ENCODE measurements around the gene PPP3CA. TPM values are rescaled to one million over a fixed set of nuclear protein-coding genes. Genes with fewer than 3 reads are reported as not detected.

PPP3CA gene
- polyA plus RNA-seq, 1 donor (not counting 4 experiments of a cell fraction or from before 2014, with no cell fraction given) = 43.3 TPM

DNA sequence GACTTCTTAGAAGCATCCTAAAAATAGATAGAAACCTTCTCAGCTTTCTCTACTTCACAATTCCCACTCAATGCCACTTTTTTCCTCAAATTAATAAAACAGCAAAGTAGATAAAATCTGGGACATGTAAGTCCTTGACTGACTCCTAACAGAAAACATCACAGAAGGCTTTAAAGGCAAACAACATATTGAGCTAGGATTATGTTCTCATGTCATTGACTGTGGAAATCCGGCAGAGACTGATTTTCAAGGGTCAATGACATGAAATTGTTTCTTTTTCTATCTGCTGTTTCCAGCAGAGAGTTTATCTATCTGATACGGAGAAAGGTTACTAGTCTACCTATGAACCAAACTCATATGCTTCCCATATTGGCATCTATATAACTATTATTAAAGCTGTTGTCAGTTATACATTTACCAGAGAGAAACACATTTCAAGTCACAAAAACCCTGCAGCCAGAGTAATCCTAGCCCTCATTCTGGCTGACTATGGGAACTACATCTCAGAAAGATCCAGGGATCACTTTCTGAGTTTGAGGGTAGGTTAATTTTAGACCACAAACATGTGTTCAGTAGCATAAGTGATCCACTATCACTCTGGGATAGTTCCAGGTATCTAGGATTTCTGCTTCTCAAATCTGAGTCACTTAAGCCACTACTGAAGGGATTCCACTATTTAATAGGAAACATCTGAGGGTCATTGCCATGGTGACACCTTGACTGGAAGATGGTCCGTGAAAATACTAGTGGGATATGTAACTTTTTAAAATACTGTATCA lies 147.6 kb downstream of the PPP3CA start:
- Histone ChIP-seq H3K4me1 (ENCODE audit: control insufficient read depth, extremely low read depth, insufficient read depth, low read length) (peaks cover 18% of the 10 kb centered on the region), H3K27me3 (ENCODE audit: control insufficient read depth, extremely low read depth, insufficient read depth, low read length) (no peaks in the 10 kb centered on the region), H3K27ac (ENCODE audit: control insufficient read depth, insufficient read depth, low read length) (no peak overlapping the region), H4K20me1 (ENCODE audit: control insufficient read depth, extremely low read depth, insufficient read depth, low read length) (no peaks in the 10 kb centered on the region), H3K36me3 (ENCODE audit: control insufficient read depth in 2 of 2, extremely low read depth in 1 of 2, insufficient read depth in 2 of 2, low read length in 2 of 2) (peaks cover 1 to 6% of the 10 kb centered on the region in 2 experiments), H3K9me3 (ENCODE audit: control insufficient read depth, low read depth, low read length) (no peaks in the 10 kb centered on the region), H3K79me2 (ENCODE audit: control insufficient read depth, insufficient read depth, low read length) (peaks cover 61% of the 10 kb centered on the region), H2AFZ (ENCODE audit: control insufficient read depth, low read length) (no peak overlapping the region), H3K9ac (ENCODE audit: control insufficient read depth, extremely low read depth, insufficient read depth, low read length) (no peak overlapping the region), H3K4me2 (ENCODE audit: control insufficient read depth, extremely low read depth, insufficient read depth, low read depth, low read length) (no peak overlapping the region), H3K9me1 (ENCODE audit: control insufficient read depth, extremely low read depth, insufficient read depth, low read length) (peaks cover 6% of the 10 kb centered on the region), H3K4me3 (ENCODE audit: control insufficient read depth in 2 of 3, extremely low read depth in 1 of 3, insufficient read depth in 2 of 3, low read depth in 1 of 3, low read length in 3 of 3) (no peak overlapping the region)
- DNase-seq (ENCODE audit: low read depth, low spot score) (no peak), FAIRE-seq (no peak)
- dilution Hi-C loops (cut with MboI; ENCODE audit: extremely low pct_ligation_motif_present, low sequenced_read_pairs) = no loop called here
- TF ChIP-seq, protein P1, sequence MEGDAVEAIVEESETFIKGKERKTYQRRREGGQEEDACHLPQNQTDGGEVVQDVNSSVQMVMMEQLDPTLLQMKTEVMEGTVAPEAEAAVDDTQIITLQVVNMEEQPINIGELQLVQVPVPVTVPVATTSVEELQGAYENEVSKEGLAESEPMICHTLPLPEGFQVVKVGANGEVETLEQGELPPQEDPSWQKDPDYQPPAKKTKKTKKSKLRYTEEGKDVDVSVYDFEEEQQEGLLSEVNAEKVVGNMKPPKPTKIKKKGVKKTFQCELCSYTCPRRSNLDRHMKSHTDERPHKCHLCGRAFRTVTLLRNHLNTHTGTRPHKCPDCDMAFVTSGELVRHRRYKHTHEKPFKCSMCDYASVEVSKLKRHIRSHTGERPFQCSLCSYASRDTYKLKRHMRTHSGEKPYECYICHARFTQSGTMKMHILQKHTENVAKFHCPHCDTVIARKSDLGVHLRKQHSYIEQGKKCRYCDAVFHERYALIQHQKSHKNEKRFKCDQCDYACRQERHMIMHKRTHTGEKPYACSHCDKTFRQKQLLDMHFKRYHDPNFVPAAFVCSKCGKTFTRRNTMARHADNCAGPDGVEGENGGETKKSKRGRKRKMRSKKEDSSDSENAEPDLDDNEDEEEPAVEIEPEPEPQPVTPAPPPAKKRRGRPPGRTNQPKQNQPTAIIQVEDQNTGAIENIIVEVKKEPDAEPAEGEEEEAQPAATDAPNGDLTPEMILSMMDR (optimal IDR thresholded peaks at IDR 0.05 in 1 of 3, IDR thresholded peaks at IDR 0.05 in 1 of 3, conservative IDR thresholded peaks at IDR 0.05 in 1 of 3; ENCODE audit: extremely low read depth in 1 of 3, insufficient read depth in 2 of 3, low read length in 3 of 3) = no peak
- no peak for TF ChIP-seq EZH2 (IDR thresholded peaks at IDR 0.05; ENCODE audit: low read length)

DNA sequence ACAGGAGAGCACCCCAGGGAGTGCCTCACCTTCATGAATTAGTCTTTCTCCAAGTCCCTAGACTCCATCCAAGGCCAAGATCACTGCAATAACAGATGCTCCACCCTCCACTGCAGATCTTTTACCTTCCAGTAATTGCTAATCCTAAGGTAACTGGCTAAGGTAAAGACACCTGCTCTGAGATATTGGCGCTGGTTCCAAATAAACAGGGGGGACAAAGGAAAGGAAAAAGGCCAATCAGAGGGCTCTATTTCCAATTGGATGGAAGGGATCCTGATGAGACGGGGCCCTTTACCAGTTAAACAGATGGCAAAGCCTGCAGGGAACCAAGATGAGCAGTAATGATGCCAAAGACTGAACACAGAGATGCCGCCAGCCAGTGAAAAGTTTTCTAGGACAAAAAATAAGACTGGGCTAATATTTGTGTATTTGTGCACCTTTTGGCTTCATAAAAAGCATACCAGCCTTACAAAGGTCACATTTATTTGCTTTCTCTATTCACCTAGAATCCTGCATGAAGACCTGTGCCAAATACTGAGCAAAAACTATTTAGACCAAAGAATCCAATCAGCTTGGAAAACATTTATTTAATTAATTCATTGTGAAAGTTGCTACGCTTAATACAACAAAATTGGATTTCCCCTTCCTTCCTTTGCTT lies 148.5 kb downstream of the PPP3CA start:
- H3K9me1 ChIP-seq (ENCODE audit: control insufficient read depth, extremely low read depth, insufficient read depth, low read length) = peaks cover 6% of the 10 kb centered on the region
- H3K36me3 ChIP-seq (ENCODE audit: control insufficient read depth in 2 of 2, extremely low read depth in 1 of 2, insufficient read depth in 2 of 2, low read length in 2 of 2) = peaks cover 1 to 6% of the 10 kb centered on the region in 2 experiments
- peaks cover 55% of the 10 kb centered on the region for H3K79me2 ChIP-seq (ENCODE audit: control insufficient read depth, insufficient read depth, low read length)
- DNase-seq (ENCODE audit: low read depth, low spot score) (no peak), FAIRE-seq (no peak)
- H2AFZ ChIP-seq (ENCODE audit: control insufficient read depth, low read length) = no peak overlapping the region
- no peaks in the 10 kb centered on the region for H3K27me3 ChIP-seq (ENCODE audit: control insufficient read depth, extremely low read depth, insufficient read depth, low read length)
- no peaks in the 10 kb centered on the region for H4K20me1 ChIP-seq (ENCODE audit: control insufficient read depth, extremely low read depth, insufficient read depth, low read length)
- H3K4me2 ChIP-seq (ENCODE audit: control insufficient read depth, extremely low read depth, insufficient read depth, low read depth, low read length) = no peak overlapping the region
- H3K4me1 ChIP-seq (ENCODE audit: control insufficient read depth, extremely low read depth, insufficient read depth, low read length) = peaks cover 18% of the 10 kb centered on the region
- dilution Hi-C loops (cut with MboI; ENCODE audit: extremely low pct_ligation_motif_present, low sequenced_read_pairs) = no loop called here
- H3K9me3 ChIP-seq (ENCODE audit: control insufficient read depth, low read depth, low read length) = no peaks in the 10 kb centered on the region
- H3K4me3 ChIP-seq (ENCODE audit: control insufficient read depth in 2 of 3, extremely low read depth in 1 of 3, insufficient read depth in 2 of 3, low read depth in 1 of 3, low read length in 3 of 3) = no peak overlapping the region
- TF ChIP-seq, protein P1 (optimal IDR thresholded peaks at IDR 0.05 in 1 of 3, IDR thresholded peaks at IDR 0.05 in 1 of 3, conservative IDR thresholded peaks at IDR 0.05 in 1 of 3; ENCODE audit: extremely low read depth in 1 of 3, insufficient read depth in 2 of 3, low read length in 3 of 3) = no peak
- no peak for TF ChIP-seq EZH2 (IDR thresholded peaks at IDR 0.05; ENCODE audit: low read length)
- H3K9ac ChIP-seq (ENCODE audit: control insufficient read depth, extremely low read depth, insufficient read depth, low read length) = no peak overlapping the region
- H3K27ac ChIP-seq (ENCODE audit: control insufficient read depth, insufficient read depth, low read length) = no peak overlapping the region
